Prostate gland (tissue), 2 donors: ENCODE results near the gene SLC25A38. TPM values are rescaled to one million over a fixed set of nuclear protein-coding genes. Genes with fewer than 3 reads are reported as not detected.

Source experiments
- small RNA-seq, 2 donors: library from RNA; depleted of rRNA; stranded (forward); fragments of <200 nt; gene quantifications; one replicate each; pipeline ENCODE3, GENCODE V24; 2016
- total RNA-seq, 2 donors: library from RNA; depleted of rRNA; stranded (reverse); fragments of >200 nt; gene quantifications; one replicate each; pipeline ENCODE4 v1.1.0, GENCODE V29; 2016

Gene SLC25A38
- total RNA-seq, 2 donors from 2014 or later: 36.7 to 72.4 TPM

Small RNA genes lying within 50 kb of the gene (small RNA-seq; reads per million reads assigned to genes)
- gene SNORA6 (0 reads per million in 2 donors), gene SNORA62 (0 reads per million in 2 donors)

Other genes with a start within 250 kb of the SLC25A38 start
- gene CSRNP1, start 229.8 kb upstream of the SLC25A38 start, total RNA-seq: 10 to 100 TPM; 38.4 to 45.9 TPM
- 1 to 10 TPM in 1 of 2 donors, under 1 TPM in 1; 0.40 to 2.2 TPM for gene XIRP1, start 190.8 kb upstream of the SLC25A38 start, total RNA-seq
- gene CX3CR1, start 103.3 kb upstream of the SLC25A38 start, total RNA-seq: 1 to 10 TPM; 2.7 to 3.4 TPM
- gene CCR8, start 53.7 kb upstream of the SLC25A38 start, total RNA-seq: not detected
- 1,000 to 10,000 TPM in 1 of 2 donors, 100 to 1,000 TPM in 1; 732 to 1,080 TPM for gene RPSA, start 23.4 kb downstream of the SLC25A38 start, total RNA-seq
- gene MOBP, start 84.3 kb downstream of the SLC25A38 start, total RNA-seq: 1 to 10 TPM in 1 of 2 donors, not detected in 1; 2.4 TPM